Fibroblast of skin of scalp (primary cell): ENCODE results near the gene KAT6B.

Experiments used
- DNase-seq: peaks from one replicate; pipeline ENCODE4 v3.0.0-alpha.2; 2013

The KAT6B gene

DNA sequence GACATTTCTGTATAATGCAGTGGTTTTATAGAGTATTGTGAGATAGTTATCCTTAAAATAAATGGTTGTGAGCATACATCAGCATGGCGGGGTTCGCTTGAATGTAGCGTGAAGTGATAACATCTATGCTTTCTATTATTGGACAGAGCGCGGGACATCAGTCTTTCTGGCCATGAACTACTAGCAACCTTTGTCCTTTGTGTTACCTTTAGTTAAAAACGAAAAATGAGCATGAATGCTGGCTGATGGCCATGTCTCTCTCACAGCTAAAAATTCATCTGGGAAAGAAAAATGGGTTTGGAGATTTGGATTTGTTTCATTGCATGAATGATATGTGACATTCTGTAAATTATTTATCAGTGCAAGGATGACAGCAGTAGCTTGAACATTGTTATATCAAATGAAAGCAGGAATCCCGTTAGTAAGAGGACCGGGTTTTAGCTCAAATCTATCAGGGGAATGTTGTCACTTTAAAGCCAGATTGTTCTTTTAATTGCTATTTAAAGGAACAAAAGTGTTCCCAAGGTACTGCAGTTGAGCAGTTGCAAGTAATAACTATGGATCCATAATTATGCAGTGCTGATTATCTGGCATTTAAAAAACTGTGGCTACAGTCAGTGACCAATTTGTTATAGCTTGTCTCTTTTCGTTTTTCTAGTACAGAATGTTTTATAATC, 131.0 kb downstream of the KAT6B start:
- no peak for DNase-seq

DNA sequence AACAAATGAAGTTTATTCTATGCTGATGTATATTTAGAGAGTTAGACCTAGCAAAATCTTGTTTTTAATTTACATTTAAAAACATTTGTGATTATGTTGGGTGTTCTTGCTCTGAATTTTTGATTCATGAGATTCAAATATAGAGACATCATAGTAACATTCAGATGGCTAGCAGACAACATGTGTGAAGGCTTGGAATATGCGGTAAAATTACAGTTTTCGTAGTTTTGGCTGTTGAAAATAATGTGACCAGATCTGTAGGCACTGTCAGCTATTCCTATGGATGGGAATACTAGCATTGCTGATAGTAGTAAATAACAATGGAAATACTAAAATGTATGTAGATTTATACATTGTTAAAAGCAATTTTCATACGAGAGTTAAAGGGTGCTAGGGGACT, 131.9 kb downstream of the KAT6B start:
- DNase-seq = no peak

DNA sequence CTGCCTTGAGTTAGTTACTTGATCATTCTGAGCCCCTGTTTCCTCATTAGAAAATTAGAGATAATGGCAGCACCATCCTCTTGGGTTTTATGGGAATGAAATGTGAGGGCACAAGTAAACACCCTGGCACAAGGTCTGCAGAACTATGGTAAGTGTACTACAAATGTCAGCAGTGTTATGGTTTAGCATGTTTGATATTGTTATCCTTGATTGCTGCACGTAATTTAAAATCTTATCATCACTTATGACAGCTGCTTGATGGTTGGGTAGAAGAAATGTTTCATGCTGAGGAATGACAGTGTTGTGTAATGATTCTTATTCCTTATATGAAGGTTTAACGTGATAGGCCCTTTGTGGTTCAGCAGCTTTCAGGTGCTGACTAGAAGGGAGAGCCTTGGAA, 134.3 kb downstream of the KAT6B start:
- DNase-seq = no peak

DNA sequence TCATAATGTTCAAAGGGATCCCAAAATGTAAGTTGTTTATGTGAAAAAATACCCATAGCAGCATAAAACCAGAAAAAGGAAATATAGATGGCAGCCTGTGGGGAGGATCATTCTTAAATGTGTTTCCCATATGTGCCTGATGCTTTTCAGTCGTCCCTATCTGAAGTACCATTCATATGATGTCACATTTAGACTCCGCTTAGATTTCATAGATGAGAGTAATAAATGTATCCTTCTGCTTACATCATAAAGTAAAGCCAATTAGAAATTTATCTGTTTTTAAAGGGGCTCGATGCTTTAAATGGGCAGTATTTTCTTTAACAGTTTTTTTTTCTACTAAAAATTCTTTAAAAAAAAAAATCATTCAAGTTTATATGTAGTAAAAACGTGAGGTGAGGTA, 136.1 kb downstream of the KAT6B start:
- DNase-seq = no peak

DNA sequence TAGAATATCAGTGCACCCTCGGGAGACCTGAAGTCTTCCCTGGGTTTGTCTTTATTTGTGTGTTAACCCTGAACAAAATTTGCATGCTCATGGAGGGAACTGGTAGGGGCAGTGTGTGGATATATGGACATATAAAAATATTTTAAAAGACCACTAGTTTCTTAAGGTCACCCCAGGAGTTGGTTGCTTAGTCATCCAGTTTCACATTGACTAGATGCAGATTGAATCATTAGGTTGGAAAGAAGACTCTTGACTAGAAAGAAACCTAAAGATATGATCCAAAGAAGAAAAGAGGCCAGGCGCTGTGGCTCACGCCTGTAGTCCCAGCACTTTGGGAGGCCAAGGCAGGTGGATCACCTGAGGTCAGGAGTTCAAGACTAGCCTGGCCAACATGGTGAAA, 137.1 kb downstream of the KAT6B start:
- no peak for DNase-seq

DNA sequence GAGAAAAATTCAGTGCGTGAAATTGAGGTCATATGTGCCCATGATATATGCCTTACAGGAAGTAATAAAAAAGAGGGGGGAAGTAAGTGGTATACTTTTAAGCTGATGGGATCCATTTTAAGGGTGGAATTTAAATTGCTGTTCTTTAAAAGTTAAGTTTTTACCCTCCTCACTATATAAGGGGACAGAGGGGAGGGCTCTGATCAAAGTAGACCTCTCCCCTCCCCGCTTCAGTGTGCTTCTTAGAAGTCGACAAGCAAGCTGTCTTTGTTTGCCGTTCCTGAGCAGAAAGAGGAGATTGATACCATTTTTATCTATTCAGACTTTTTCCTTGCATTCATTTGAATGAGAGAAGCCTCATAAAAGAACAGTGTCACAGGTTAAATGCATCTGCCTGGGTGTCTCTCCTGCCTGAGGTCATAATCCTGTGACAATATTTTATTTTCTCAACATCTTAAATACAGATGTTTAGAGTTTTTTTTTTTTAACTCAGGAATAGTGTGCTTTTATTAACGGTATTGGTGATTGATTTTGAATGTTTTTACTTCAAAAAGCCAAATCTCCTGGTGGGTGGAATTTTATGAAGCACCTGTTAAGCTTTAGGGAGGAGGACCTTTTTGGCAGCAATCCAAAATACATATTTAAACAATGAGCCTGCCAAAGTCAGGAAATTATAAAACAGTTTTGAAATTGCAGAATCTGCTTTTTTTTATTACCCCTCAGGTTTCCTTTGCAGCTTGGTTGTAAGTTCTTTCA, 141.7 kb downstream of the KAT6B start:
- DNase-seq = no peak

DNA sequence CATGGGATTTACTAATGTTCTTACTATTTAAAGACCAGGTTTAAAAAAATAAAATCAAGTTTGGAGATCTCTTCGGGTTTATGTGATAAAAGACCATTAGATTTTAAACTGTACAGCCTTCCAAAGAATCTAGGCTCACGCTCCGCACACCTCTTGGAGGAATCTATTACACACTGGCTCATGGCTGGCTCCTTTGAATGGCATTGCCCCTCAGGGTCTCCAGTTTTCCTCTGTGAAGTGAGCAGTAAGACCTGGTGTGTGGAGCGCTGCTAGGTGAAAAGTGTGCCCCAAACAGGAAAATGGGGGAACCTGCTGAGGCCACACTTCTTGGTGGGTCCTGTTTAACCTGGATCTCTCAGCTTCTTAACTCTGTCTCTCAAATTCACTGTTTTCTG, 142.3 kb downstream of the KAT6B start:
- DNase-seq = no peak

DNA sequence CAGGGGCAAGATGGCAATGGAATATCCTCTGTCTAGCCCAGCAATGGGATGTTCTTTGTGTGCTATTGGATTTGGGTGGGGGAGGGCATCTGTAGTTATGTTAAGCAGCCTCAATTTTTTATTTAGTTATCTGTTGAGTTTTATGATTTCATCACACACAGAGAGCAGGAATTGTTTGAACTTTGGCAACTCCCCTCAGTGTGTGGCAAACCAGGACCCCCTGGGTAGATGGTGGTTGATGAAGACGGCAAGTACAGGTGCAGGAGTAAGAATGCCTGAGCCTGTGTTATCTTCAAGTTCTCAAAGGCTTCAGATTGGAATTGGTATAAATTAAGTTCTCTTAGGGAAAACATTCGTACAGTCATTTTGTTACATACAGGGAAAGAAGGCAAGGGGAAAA, 142.7 kb downstream of the KAT6B start:
- DNase-seq = no peak

DNA sequence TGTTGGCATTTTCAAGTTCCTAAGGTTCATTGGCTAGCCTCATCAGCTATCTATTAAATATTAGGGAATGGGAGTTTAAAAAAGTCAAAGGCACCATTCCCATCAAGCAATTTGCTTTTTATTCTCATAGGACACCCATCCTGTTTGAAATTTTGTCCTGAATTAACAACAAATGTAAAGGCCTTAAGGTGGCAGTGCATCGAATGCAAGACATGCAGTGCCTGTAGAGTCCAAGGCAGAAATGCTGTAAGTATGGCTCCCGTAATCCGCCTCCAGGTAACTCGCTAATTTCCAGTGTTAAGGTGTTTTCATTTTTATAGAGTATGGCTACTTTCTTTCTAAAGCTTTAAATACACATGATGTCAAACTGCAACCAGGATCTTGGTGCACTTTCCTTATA, 143.1 kb downstream of the KAT6B start:
- DNase-seq = no peak

DNA sequence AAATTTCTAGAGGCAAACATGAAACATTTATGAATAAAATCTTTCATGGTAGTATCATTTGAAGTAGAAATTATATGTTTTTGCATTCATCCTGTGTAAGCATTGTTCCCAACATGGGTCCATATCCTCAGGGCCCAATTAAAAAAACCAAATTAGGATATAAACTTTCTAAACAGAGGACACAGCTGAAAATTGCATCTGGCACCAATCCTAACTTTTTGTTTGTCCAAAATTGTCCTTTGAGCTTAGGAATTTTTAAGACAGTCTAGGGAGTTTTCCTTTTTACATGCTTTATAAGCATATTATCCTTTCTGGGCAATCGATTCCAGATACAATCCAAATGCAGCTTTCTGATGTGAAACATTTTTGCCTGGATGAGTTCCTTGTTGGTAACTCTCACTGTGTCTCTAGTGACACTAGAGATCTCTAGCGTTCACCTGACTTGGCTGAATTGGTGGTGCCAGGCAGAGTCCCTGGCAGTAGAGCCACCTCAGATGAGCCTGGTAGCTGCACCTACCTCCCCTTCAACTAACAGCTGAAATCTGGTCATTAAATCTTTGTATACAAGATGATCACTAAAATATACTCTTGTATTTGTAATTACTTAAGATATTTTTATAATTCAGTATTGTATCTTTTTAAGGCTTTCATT, 147.5 kb downstream of the KAT6B start:
- DNase-seq = no peak

DNA sequence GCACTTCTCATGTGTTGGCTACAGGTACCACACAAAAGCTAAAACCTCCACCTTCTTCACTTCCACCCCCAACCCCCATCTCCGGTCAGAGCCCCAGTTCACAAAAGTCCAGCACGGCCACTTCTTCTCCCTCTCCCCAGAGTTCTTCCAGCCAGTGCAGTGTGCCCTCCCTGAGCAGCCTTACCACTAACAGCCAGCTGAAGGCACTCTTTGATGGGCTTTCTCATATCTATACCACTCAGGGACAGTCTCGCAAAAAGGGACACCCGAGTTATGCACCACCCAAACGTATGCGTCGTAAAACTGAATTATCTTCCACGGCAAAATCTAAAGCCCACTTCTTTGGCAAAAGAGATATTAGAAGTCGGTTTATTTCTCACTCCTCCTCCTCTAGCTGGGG, 149.4 kb downstream of the KAT6B start:
- DNase-seq = no peak

DNA sequence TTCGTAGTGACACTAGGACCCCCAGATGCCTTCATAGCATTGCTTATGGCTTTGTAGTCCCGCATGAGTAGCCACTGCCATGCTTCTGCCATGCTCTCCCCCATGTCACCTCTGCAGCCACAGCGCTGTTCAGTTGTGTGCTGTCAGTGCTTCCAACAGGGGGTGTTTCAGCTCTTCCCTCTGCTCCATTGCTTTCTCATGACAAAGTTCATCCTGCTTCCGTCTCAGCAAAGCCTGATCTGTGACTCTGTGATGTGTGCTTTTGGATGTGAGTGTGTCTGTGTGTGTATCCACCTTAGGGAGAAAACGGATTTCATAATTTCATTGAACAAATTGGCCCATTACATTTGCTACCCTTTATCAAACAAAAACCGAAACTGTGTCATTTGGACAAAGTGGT, 150.2 kb downstream of the KAT6B start:
- DNase-seq = no peak

DNA sequence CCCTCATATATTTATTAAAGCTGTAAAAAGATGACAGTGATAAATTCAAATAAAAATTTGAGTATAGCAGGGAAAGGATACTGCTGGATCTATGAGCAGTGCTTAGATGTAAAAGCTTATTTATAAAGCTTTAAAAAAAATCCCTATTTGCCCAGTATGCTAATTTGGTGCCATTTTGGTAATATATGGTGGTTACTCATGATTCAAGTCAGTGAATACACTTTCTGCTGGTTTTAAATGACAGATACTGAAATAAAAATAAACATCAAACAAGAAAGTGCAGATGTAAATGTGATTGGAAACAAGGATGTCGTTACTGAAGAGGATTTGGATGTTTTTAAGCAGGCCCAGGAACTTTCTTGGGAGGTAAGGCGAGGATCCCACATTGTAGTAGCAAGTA, 150.7 kb downstream of the KAT6B start:
- no peak for DNase-seq

DNA sequence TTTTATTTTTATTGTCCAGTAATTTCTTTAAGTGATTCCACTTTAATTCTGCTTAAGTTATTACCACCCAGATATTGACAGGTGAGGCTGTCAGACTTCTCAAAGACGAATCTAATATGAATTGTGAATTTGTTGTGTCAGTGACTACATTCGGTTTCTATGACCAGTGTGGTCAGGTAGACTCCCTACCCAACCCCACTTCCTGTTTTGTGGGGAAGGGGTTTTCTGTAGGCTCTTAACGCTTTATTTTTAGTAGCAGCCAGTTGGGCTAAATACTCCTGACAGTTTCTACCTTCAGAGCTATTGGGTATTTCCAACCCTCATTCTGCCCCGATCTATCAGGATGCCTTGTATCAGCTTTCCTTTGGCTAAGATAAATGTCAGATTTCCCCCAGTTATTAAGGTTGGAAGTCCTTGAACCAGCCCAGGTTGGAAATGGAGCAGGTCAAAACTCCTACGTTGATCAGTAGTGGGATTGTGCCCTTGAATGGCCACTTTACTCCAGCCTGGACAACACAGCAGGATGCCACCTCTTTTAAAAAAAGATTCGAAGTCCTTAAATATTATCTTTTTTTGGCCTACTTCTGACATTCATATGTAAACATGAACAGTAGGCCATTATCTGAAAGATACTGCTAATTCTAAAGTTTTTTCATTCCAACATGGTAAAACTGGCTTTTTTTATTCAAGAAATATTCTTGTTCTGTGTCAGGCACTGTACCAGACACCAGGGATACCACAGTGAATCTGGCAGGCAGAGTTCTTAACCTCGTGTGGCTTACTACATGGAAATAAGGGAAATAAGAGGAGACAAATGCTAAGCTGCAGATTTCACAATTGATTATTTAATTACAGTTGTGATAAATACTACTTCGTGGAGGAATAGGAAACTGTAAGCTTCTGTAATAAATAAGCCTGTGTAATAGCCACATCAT, 151.8 kb downstream of the KAT6B start:
- DNase-seq = no peak

DNA sequence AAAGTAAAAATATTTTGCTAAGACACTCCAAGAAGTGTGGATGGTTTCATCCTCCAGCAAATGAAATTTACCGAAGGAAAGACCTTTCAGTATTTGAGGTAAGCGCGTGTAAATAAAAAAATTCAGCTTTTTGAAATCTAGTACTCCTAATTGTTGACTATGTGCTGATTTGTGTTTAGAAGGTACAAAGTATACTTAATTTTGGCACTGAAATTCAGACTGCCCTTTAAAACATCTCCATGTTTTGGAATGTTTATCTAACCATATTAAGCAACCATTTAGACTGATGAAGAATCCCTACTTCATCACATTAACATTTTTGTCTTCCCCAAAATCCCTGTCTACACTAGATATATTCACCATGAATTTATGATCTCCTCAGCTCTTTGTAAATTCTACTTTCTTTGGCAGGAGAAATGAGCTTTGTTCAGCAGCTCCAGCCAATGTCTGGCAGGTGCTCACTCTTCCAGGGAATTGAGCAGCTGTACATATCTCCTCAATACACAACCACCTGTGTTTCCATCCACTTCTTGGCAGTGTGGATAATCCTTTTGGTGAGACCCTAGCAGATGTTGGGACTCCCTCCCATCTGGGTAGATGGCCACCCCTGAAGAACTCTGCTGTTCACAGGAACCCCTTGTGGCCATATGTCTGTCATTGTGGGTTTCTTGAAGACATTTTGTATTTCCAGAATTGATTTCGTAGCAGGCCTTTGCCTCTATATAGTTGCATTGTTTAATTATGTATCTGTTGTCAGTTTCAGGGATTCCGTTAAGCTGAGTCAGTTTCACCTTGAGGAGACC, 155.6 kb downstream of the KAT6B start:
- DNase-seq = no peak

DNA sequence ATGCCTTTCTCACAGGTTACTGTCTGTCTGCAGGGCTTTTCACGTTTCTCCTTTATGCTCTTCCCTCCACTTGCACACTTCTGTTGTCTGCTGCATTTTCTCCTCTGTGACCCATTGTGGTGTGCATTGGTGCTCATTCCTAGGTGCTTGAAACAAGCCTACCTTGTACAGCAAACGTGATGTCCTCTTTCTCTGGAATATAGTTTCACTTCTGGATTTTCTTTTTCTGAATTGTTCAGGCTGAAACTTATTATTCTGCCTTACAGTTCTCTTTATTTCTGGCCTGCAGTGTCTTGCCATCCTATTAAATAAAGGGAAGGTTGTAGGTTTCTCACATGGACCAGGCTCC, 156.2 kb downstream of the KAT6B start:
- DNase-seq = no peak

DNA sequence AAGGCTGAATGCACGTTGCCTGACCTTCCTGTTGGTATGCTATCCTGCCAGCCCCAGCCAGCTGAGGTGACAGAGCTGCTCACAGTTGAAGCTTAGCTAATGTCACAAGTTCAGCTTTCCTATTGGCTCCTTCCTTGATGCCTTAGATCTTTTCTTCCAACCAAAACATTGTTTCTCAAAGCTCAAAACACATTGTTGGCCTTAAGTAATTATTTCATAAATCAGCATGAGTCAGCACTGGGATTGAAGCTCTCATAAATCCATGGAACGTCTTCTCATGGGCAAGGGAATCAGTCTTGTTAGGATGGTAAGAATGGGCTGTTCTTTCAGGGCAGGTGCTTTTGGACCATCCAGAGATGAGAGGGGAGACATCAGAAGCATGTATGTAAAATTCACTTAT, 157.0 kb downstream of the KAT6B start:
- no peak for DNase-seq

DNA sequence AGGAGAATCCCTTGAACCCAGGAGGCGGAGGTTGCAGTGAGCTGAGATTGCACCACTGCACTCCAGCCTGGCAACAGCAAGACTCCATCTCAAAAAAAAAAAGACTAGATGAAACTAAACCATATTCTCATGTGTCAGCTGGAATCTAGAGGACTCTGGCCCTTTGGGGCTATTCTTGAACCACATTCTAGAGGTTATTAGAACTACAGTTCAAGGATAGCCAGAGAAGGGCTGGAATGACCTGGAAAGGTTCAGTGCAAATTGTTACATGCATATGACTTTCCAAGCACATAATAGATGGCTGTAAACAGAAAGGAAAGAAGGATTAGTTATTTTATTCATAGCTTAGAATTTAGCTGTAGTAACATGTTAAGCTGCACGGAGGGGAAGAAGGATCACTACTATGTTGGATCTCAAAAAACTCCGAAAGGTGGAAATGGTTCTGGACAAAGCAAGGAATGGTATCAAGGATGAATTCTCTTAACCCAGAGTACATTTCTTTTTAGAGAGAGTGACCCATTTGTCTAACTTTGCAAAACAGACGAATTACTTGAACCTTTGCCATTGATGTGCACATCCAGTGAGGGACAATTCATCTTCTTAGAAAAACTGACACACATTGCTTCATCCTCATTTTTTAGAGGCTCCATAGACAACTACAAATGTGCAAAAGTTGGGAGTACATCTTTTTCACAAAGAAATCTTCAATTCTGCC, 161.1 kb downstream of the KAT6B start:
- DNase-seq = no peak

DNA sequence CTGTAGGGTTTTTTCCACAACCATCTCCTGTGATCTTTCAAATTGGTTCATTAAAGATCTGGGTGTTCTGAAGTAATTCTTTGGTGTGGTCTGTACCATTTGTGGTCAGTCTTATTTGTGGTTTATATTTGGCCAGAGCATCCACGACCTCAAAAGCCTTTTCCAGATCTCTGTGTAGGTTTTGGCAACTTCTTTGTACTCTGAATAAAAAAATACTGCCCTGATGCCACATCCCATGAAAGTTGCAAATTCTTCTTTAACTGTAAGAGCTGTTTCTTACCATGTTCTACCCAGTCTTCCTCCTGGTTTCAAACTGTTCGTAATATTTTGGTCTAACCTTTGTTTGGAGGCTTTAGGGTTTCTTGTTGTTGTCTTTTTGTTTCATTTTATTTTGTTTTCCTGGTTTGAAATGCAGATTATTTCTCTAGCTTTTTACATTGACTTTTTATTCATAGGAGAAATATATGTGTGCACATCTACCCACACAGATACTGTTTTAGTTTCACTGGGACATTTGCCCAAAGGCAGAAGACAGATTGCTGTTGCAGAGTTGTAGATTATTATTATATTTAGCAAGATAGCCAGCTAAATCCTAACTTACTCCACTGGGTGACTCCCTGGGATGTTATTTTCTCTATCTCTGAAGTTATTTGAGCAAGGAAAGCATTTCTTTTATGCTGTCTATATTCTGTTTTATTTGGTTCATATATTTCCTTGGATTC, 161.8 kb downstream of the KAT6B start:
- DNase-seq = no peak

DNA sequence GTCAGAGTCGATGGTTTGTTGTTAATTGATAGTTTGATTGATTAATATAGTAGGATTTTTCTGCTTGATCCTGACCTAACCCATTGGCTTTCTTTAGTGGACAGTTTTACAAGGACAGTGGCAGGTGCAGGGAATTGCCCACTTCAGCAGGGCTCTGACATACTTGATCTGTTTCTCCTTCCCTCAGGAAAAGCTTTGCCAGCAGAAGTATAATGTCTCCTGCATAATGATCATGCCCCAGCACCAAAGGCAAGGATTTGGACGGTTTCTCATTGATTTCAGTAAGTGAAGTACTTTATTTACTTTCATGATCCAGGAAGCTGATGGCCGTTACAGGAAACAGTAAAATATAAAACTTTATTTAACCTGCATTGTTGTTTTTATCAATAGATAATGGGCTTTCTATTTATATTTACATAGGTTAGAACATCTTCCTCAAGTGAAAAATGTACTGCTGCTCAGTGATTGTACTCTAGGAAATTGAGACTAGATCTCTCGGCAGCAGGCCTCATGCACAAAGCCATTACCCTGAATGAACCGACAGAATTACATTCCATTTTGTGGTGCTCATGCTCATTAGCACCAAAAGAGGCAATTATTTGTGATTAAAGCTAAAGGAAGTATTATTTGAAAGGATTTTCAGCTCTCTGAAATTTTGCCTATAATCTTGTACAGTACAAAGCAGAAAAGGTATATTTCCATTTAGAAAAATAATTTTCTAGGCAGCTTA, 162.6 kb downstream of the KAT6B start:
- no peak for DNase-seq
